GM06990 (cell line): ENCODE measurements around the gene KLC1.

ENCODE experiments used
- DNase-seq: peaks from one replicate; pipeline ENCODE4 v3.0.0-alpha.2; 2011; ENCODE audit not compliant: insufficient read length; ENCODE audit errors: extremely low read depth
- H3K27me3 ChIP-seq: replicated peaks from 2 replicates; pipeline ENCODE4 v1.6.0; 2011; ENCODE audit warnings: low read length; ENCODE audit not compliant: control insufficient read depth, insufficient read depth
- H3K36me3 ChIP-seq: 2 replicates; pipeline ENCODE4 v1.5.1; 2011; ENCODE audit warnings: low read length; ENCODE audit not compliant: control insufficient read depth, insufficient read depth
- H3K4me3 ChIP-seq: replicated peaks from 2 replicates; pipeline ENCODE4 v1.5.1; 2011; ENCODE audit warnings: low read depth, mild to moderate bottlenecking, control low read depth, low read length
- TF ChIP-seq, protein P1 (sequence below): IDR thresholded peaks from 2 replicates; pipeline ENCODE4 v1.5.1; 2011; ENCODE audit warnings: low read length, control low read depth, mild to moderate bottlenecking, inconsistent platforms; ENCODE audit not compliant: insufficient read depth, poor library complexity, severe bottlenecking

KLC1 gene

GRCh38 chr14:103740991-103741689, 112.1 kb downstream of the KLC1 start:
- no peak overlapping the region for H3K4me3 ChIP-seq
- no peak for DNase-seq
- H3K36me3 ChIP-seq, result peaks cover 7% of the 10 kb centered on the region
- no peaks in the 10 kb centered on the region for H3K27me3 ChIP-seq
- TF ChIP-seq, protein P1, sequence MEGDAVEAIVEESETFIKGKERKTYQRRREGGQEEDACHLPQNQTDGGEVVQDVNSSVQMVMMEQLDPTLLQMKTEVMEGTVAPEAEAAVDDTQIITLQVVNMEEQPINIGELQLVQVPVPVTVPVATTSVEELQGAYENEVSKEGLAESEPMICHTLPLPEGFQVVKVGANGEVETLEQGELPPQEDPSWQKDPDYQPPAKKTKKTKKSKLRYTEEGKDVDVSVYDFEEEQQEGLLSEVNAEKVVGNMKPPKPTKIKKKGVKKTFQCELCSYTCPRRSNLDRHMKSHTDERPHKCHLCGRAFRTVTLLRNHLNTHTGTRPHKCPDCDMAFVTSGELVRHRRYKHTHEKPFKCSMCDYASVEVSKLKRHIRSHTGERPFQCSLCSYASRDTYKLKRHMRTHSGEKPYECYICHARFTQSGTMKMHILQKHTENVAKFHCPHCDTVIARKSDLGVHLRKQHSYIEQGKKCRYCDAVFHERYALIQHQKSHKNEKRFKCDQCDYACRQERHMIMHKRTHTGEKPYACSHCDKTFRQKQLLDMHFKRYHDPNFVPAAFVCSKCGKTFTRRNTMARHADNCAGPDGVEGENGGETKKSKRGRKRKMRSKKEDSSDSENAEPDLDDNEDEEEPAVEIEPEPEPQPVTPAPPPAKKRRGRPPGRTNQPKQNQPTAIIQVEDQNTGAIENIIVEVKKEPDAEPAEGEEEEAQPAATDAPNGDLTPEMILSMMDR, result no peak

- H3K36me3 ChIP-seq, result peaks cover 7% of the 10 kb centered on the region
- H3K27me3 ChIP-seq, result no peaks in the 10 kb centered on the region
- TF ChIP-seq, protein P1, result no peak
- no peak for DNase-seq
- no peak overlapping the region for H3K4me3 ChIP-seq
Observed at GRCh38 chr14:103741876-103742275, 112.9 kb downstream of the KLC1 start.

- Histone ChIP-seq H3K36me3 (peaks cover 5% of the 10 kb centered on the region), H3K4me3 (no peak overlapping the region), H3K27me3 (no peaks in the 10 kb centered on the region)
- no peak for DNase-seq
- TF ChIP-seq, protein P1, result no peak
Observed at GRCh38 chr14:103742499-103743255, 113.7 kb downstream of the KLC1 start.

- H3K27me3 ChIP-seq, result no peaks in the 10 kb centered on the region
- no peak for DNase-seq
- H3K36me3 ChIP-seq, result peaks cover 5% of the 10 kb centered on the region
- H3K4me3 ChIP-seq, result no peak overlapping the region
- TF ChIP-seq, protein P1, result no peak
Observed at GRCh38 chr14:103743691-103744090, 114.7 kb downstream of the KLC1 start.

DNA sequence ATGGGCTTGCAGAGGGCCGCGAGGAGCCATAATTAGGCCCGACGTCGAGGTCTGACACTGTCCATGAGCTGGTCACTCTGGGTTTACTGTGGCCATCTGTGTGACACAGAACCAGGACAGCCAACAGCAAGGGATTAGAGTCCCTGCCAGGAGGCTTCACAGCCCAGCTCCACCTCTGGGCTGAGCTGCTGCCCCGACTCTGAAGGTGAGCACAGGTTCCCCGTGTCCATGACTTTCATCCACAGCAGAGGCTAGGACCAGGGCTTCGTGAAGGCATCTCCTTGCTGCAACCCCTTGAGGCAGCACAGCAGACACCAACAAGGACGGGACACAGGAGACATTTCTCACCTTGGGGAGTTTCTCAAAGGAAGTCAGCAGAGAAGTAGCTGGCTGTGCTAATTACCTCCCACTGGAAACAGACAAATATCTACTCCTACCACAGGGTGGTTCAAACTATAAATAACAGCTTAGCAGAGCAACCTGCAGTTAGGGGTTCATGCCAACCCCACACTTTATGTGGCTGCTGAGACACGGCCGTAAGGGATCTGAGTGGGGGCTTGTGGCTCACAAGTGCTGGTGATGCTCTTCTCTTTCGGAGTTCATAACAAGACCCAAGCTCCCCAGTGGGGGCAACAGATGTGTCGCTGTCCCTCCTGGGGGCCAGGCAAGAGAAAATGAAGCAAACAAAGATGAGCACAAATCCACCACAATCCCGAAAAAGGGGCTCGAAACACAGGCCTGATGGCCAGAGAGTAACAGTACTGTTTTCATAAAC, 115.8 kb downstream of the KLC1 start:
- no peaks in the 10 kb centered on the region for H3K27me3 ChIP-seq
- peaks cover 5% of the 10 kb centered on the region for H3K36me3 ChIP-seq
- H3K4me3 ChIP-seq, result no peak overlapping the region
- TF ChIP-seq, protein P1, result no peak
- DNase-seq, result no peak
